Activated naive CD4-positive, alpha-beta T cell treated with anti-CD3 and anti-CD28 coated beads for 36 hours (primary cell): ENCODE data around the gene GHDC. TPM values are rescaled to one million over a fixed set of nuclear protein-coding genes. Genes with fewer than 3 reads are reported as not detected.
"Not testable (repeated sequence)": the region's sequence is repeated elsewhere in the genome, so short reads cannot be mapped to it uniquely, and the experiment has no call there.

Experiments
- CTCF ChIA-PET: fragments of 350-600 bp; sonication (Branson Sonifier 250); formaldehyde crosslinking; loops from one replicate; lab custom pipeline; 2021; ENCODE audit warnings: antibody characterized with exemption; lab: Charles Lee
- DNase-seq: peaks from one replicate; pipeline ENCODE4 v3.0.0-alpha.2; 2020
- H3K27ac Mint-ChIP-seq: one replicate; pipeline ENCODE4 v1.8.0; 2021; ENCODE audit warnings: mild to moderate bottlenecking, mixed read lengths
- H3K27me3 Mint-ChIP-seq: one replicate; pipeline ENCODE4 v1.8.0; 2021; ENCODE audit warnings: low read depth, mixed read lengths
- H3K36me3 Mint-ChIP-seq: one replicate; pipeline ENCODE4 v1.8.0; 2021; ENCODE audit warnings: low read depth, mixed read lengths
- H3K4me1 Mint-ChIP-seq: one replicate; pipeline ENCODE4 v1.8.0; 2021; ENCODE audit warnings: low read depth, mixed read lengths
- H3K4me3 Mint-ChIP-seq: one replicate; pipeline ENCODE4 v1.8.0; 2021; ENCODE audit warnings: mild to moderate bottlenecking, moderate library complexity, mixed read lengths
- H3K9me3 Mint-ChIP-seq: one replicate; pipeline ENCODE4 v1.8.0; 2021; ENCODE audit warnings: mixed read lengths
- intact Hi-C: fragments of 100-400 bp; cut with micrococcal nuclease; formaldehyde crosslinking; loops from one replicate; pipeline ENCODE4 v1.15.1; 2023
- total RNA-seq, 2 experiments: library from RNA; stranded (reverse); gene quantifications; one replicate each; pipeline ENCODE4 v1.2.3, GENCODE V29; 2021

Gene GHDC
- total RNA-seq, 2 experiments from 2014 or later: 9.0 to 9.7 TPM

GRCh38 chr17:42225646-42226045, 31.4 kb upstream of the GHDC start:
- no peak for DNase-seq
- H3K4me3 Mint-ChIP-seq: no peak overlapping the region
- no peaks in the 10 kb centered on the region for H3K9me3 Mint-ChIP-seq
- H3K27ac Mint-ChIP-seq: no peak overlapping the region
- intact Hi-C loops: no loop called here
- H3K36me3 Mint-ChIP-seq: peaks cover 31% of the 10 kb centered on the region
- H3K4me1 Mint-ChIP-seq: peaks cover 23% of the 10 kb centered on the region
- no peaks in the 10 kb centered on the region for H3K27me3 Mint-ChIP-seq
- CTCF ChIA-PET: interaction anchor here (0.6 kb wide), 1 partner anchor 18 kb away, joined by 5 read pairs; no protein-coding TSS in a partner anchor

GRCh38 chr17:42224651-42225050, 30.4 kb upstream of the GHDC start:
- Mint-ChIP-seq H3K36me3 (peaks cover 33% of the 10 kb centered on the region), H3K27ac (no peak overlapping the region), H3K9me3 (no peaks in the 10 kb centered on the region), H3K4me1 (peaks cover 14% of the 10 kb centered on the region), H3K4me3 (no peak overlapping the region), H3K27me3 (no peaks in the 10 kb centered on the region)
- no peak for DNase-seq
- CTCF ChIA-PET: interaction anchor here (0.7 to 3.7 kb wide), 6 partner anchors 28 to 180 kb away, joined by 3 to 77 read pairs (median 14); partner anchors contain the start of genes GHDC and STAT5A
- intact Hi-C loops: no loop called here

- no peaks in the 10 kb centered on the region for H3K27me3 Mint-ChIP-seq
- CTCF ChIA-PET: interaction anchor here (0.5 to 3.7 kb wide), 38 partner anchors 10 to 405 kb away, joined by 3 to 77 read pairs (median 6); partner anchors contain the start of genes CAVIN1, GHDC, KCNH4 and STAT5A
- peaks cover 2% of the 10 kb centered on the region for H3K4me1 Mint-ChIP-seq
- H3K36me3 Mint-ChIP-seq: peaks cover 39% of the 10 kb centered on the region
- intact Hi-C loops: loop anchor here (1.0 to 2.0 kb wide), 5 partner anchors 26 to 181 kb away; no protein-coding TSS in a partner anchor
- DNase-seq: peak; percentile 73
- peak overlapping the region; percentile 6 for H3K27ac Mint-ChIP-seq
- no peak overlapping the region for H3K4me3 Mint-ChIP-seq
- no peaks in the 10 kb centered on the region for H3K9me3 Mint-ChIP-seq
These were observed 27.8 kb upstream of the GHDC start for GRCh38 chr17:42221886-42222745.

- H3K9me3 Mint-ChIP-seq, intact Hi-C loops, H3K4me3 Mint-ChIP-seq, DNase-seq, H3K27me3 Mint-ChIP-seq, H3K27ac Mint-ChIP-seq, H3K4me1 Mint-ChIP-seq: not testable (repeated sequence)
- peaks cover 43% of the 10 kb centered on the region for H3K36me3 Mint-ChIP-seq
- CTCF ChIA-PET: interaction anchor here (0.6 kb wide), 1 partner anchor 185 kb away, joined by 3 read pairs; no protein-coding TSS in a partner anchor
These were observed 25.0 kb upstream of the GHDC start for GRCh38 chr17:42219280-42219679.

GRCh38 chr17:42214156-42214555, 19.9 kb upstream of the GHDC start:
- Mint-ChIP-seq H3K4me3 (no peak overlapping the region), H3K36me3 (peaks cover 48% of the 10 kb centered on the region), H3K9me3 (no peaks in the 10 kb centered on the region), H3K27ac (no peak overlapping the region), H3K4me1 (no peaks in the 10 kb centered on the region), H3K27me3 (no peaks in the 10 kb centered on the region)
- no peak for DNase-seq
- intact Hi-C loops: no loop called here
- CTCF ChIA-PET: interaction anchor here (0.7 kb wide), 1 partner anchor 192 kb away, joined by 3 read pairs; no protein-coding TSS in a partner anchor

GRCh38 chr17:42212382-42212781, 18.1 kb upstream of the GHDC start:
- no peaks in the 10 kb centered on the region for H3K9me3 Mint-ChIP-seq
- peaks cover 42% of the 10 kb centered on the region for H3K36me3 Mint-ChIP-seq
- intact Hi-C loops: no loop called here
- H3K4me1 Mint-ChIP-seq: no peaks in the 10 kb centered on the region
- H3K27ac Mint-ChIP-seq: no peak overlapping the region
- CTCF ChIA-PET: no interaction called here
- no peak overlapping the region for H3K4me3 Mint-ChIP-seq
- H3K27me3 Mint-ChIP-seq: no peaks in the 10 kb centered on the region
- DNase-seq: no peak

- H3K4me3 Mint-ChIP-seq, H3K4me1 Mint-ChIP-seq, H3K27me3 Mint-ChIP-seq, H3K9me3 Mint-ChIP-seq, intact Hi-C loops, DNase-seq, H3K27ac Mint-ChIP-seq: not testable (repeated sequence)
- CTCF ChIA-PET: interaction anchor here (0.7 to 1.0 kb wide), 3 partner anchors 11 to 58 kb away, joined by 3 to 7 read pairs (median 4); no protein-coding TSS in a partner anchor
- peaks cover 40% of the 10 kb centered on the region for H3K36me3 Mint-ChIP-seq
These were observed 17.6 kb upstream of the GHDC start for GRCh38 chr17:42211921-42212341.

- no peaks in the 10 kb centered on the region for H3K4me1 Mint-ChIP-seq
- CTCF ChIA-PET: no interaction called here
- no peak overlapping the region for H3K4me3 Mint-ChIP-seq
- no peak overlapping the region for H3K27ac Mint-ChIP-seq
- peaks cover 36% of the 10 kb centered on the region for H3K36me3 Mint-ChIP-seq
- H3K9me3 Mint-ChIP-seq: no peaks in the 10 kb centered on the region
- intact Hi-C loops: no loop called here
- no peak for DNase-seq
- no peaks in the 10 kb centered on the region for H3K27me3 Mint-ChIP-seq
These were observed 15.8 kb upstream of the GHDC start for GRCh38 chr17:42210046-42210445.

- CTCF ChIA-PET, H3K9me3 Mint-ChIP-seq, H3K27me3 Mint-ChIP-seq, H3K4me1 Mint-ChIP-seq, H3K4me3 Mint-ChIP-seq, DNase-seq, intact Hi-C loops: not testable (repeated sequence)
- Mint-ChIP-seq H3K27ac (peak overlapping the region; percentile 41), H3K36me3 (peaks cover 42% of the 10 kb centered on the region)
These were observed 11.9 kb upstream of the GHDC start for GRCh38 chr17:42206153-42206612.

GRCh38 chr17:42203354-42203753, 9.1 kb upstream of the GHDC start:
- CTCF ChIA-PET: no interaction called here
- H3K4me1 Mint-ChIP-seq: peaks cover 2% of the 10 kb centered on the region
- no peak for DNase-seq
- H3K9me3 Mint-ChIP-seq: no peaks in the 10 kb centered on the region
- H3K27ac Mint-ChIP-seq: peak overlapping the region; percentile 9
- H3K27me3 Mint-ChIP-seq: no peaks in the 10 kb centered on the region
- peaks cover 29% of the 10 kb centered on the region for H3K36me3 Mint-ChIP-seq
- no peak overlapping the region for H3K4me3 Mint-ChIP-seq
- intact Hi-C loops: no loop called here

- H3K4me3 Mint-ChIP-seq: no peak overlapping the region
- H3K36me3 Mint-ChIP-seq: peaks cover 29% of the 10 kb centered on the region
- intact Hi-C loops: no loop called here
- no peaks in the 10 kb centered on the region for H3K9me3 Mint-ChIP-seq
- DNase-seq: no peak
- H3K27me3 Mint-ChIP-seq: no peaks in the 10 kb centered on the region
- peak overlapping the region; percentile 61 for H3K27ac Mint-ChIP-seq
- CTCF ChIA-PET: interaction anchor here (0.9 kb wide), 1 partner anchor 47 kb away, joined by 3 read pairs; no protein-coding TSS in a partner anchor
- peaks cover 2% of the 10 kb centered on the region for H3K4me1 Mint-ChIP-seq
These were observed 8.4 kb upstream of the GHDC start for GRCh38 chr17:42202696-42203095.

- DNase-seq: no peak
- Mint-ChIP-seq H3K27ac (no peak overlapping the region), H3K36me3 (peaks cover 26% of the 10 kb centered on the region), H3K4me1 (peaks cover 2% of the 10 kb centered on the region), H3K4me3 (no peak overlapping the region), H3K9me3 (no peaks in the 10 kb centered on the region), H3K27me3 (no peaks in the 10 kb centered on the region)
- CTCF ChIA-PET: interaction anchor here (0.9 kb wide), 1 partner anchor 48 kb away, joined by 3 read pairs; no protein-coding TSS in a partner anchor
- intact Hi-C loops: no loop called here
These were observed 7.9 kb upstream of the GHDC start for GRCh38 chr17:42202159-42202558.
